Transverse colon (tissue), 4 donors: ENCODE measurements around the gene PMP22. TPM values are rescaled to one million over a fixed set of nuclear protein-coding genes. Genes with fewer than 3 reads are reported as not detected.

ENCODE experiments used
- DNase-seq: peaks from one replicate; pipeline ENCODE4 v3.0.0-alpha.2; 2019
- H3K27ac ChIP-seq, 4 donors: fragments of 200-600 bp; sonication (generic); 2 replicates each; pipeline ENCODE4 v1.5.1; 2016 to 2018; ENCODE audit warnings: inconsistent platforms in 4 of 4
- H3K27me3 ChIP-seq: fragments of 200-600 bp; sonication (generic); 2 replicates; pipeline ENCODE4 v1.5.1; 2017; ENCODE audit warnings: inconsistent platforms
- H3K36me3 ChIP-seq, 4 donors: fragments of 200-600 bp; sonication (generic); 2 replicates each; pipeline ENCODE4 v1.5.1; 2017 to 2019; ENCODE audit warnings: inconsistent platforms in 4 of 4
- H3K4me1 ChIP-seq, 4 donors: fragments of 200-600 bp; sonication (generic); 2 replicates each; pipeline ENCODE4 v1.5.1; 2017 to 2020; ENCODE audit warnings: inconsistent platforms in 4 of 4
- H3K4me3 ChIP-seq, 4 donors: fragments of 200-600 bp; sonication (generic); 1 replicate in 1 of 4; 2 replicates in 3 of 4; pipeline versions ENCODE4 v1.5.1 to v1.6.1; 2017 to 2019; ENCODE audit warnings: inconsistent platforms in 4 of 4
- H3K9me3 ChIP-seq, 2 donors: fragments of 200-600 bp; sonication (generic); 2 replicates each; pipeline ENCODE4 v1.5.1; 2017 to 2019; ENCODE audit warnings: inconsistent platforms in 2 of 2
- EP300 ChIP-seq: sonication (generic); formaldehyde crosslinking; IDR thresholded peaks from one replicate; pipeline ENCODE4 v1.6.1; 2017; ENCODE audit warnings: antibody characterized with exemption, low read depth
- POLR2A ChIP-seq: fragments of 450-650 bp; IDR thresholded peaks from one replicate; pipeline ENCODE4 v1.6.1; 2016; ENCODE audit warnings: antibody characterized with exemption, mild to moderate bottlenecking, moderate library complexity
- POLR2AphosphoS5 ChIP-seq, 3 donors: sonication (generic); formaldehyde crosslinking; IDR thresholded peaks; one replicate each; pipeline ENCODE4 v1.6.1; 2016; ENCODE audit warnings: antibody characterized with exemption in 3 of 3
- WGBS, 2 donors: methylation state at CpG; one replicate each; pipeline ENCODE4 v1.1.5; 2018; ENCODE audit warnings: low coverage in 1 of 2; 5-methylcytosine and 5-hydroxymethylcytosine counted together
- in situ Hi-C, 4 donors: fragments of 200-750 bp; cut with MboI; loops; one replicate each; pipeline versions ENCODE4 v1.15.0 to v1.15.1; 2017; ENCODE audit warnings: low sequenced_read_pairs in 3 of 4, low pct_ligation_motif_present in 1 of 4, low pct_unique_long_range_greater_than_20kb in 1 of 4
- intact Hi-C: fragments of 100-400 bp; cut with DNase I; formaldehyde crosslinking; loops from one replicate; pipeline ENCODE4 v1.15.1; 2023; ENCODE audit warnings: low total_unique reads
- small RNA-seq, 4 donors: library from RNA; depleted of rRNA; stranded (forward); fragments of <200 nt; gene quantifications; one replicate each; pipeline ENCODE3, GENCODE V24; 2016
- total RNA-seq, 4 donors: library from RNA; depleted of rRNA; stranded (reverse); fragments of >200 nt; gene quantifications; one replicate each; pipeline ENCODE4 v1.1.0, GENCODE V29; 2016
- TF ChIP-seq, protein P1 (sequence below), 5 experiments: fragments of 200-600 bp in 3 of 5; fragments of 450-650 bp in 2 of 5; sonication (generic) in 3 of 5; IDR thresholded peaks; 1 replicate in 2 of 5; 2 replicates in 3 of 5; pipeline ENCODE4 v1.5.1; 2016 to 2017; ENCODE audit warnings: antibody characterized with exemption in 5 of 5, inconsistent platforms in 3 of 5, mild to moderate bottlenecking in 2 of 5, moderate library complexity in 1 of 5

The PMP22 gene
- total RNA-seq, 4 donors from 2014 or later = 23.9 to 70.9 (median 49.1) TPM

DNA sequence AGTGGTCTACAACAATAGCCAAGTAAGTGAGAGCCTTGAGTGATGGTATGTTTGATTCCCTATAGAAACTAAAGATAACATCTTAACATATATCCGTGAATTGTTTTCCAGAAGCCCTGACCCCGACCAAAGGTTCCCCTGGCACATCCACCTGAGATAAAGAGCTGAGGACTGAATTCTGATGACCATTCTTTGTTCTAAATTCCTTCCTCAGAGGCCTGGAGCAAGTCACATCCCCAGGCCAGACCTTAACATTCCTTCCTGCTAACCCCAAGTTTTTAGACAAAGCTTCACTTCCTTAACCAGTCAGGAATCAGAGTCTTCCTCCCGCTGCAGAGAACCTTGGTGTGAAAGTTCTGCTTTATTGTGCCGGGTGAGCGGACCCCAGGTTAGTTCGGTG, 83.3 kb downstream of the PMP22 start:
- H3K27ac ChIP-seq = no peak overlapping the region
- WGBS, 2 donors = 80 to 86% methylated on average over 5 to 6 of the region's 6 CpGs
- H3K4me1 ChIP-seq = no peaks in the 10 kb centered on the region
- TF ChIP-seq, protein P1, sequence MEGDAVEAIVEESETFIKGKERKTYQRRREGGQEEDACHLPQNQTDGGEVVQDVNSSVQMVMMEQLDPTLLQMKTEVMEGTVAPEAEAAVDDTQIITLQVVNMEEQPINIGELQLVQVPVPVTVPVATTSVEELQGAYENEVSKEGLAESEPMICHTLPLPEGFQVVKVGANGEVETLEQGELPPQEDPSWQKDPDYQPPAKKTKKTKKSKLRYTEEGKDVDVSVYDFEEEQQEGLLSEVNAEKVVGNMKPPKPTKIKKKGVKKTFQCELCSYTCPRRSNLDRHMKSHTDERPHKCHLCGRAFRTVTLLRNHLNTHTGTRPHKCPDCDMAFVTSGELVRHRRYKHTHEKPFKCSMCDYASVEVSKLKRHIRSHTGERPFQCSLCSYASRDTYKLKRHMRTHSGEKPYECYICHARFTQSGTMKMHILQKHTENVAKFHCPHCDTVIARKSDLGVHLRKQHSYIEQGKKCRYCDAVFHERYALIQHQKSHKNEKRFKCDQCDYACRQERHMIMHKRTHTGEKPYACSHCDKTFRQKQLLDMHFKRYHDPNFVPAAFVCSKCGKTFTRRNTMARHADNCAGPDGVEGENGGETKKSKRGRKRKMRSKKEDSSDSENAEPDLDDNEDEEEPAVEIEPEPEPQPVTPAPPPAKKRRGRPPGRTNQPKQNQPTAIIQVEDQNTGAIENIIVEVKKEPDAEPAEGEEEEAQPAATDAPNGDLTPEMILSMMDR (IDR thresholded peaks at IDR 0.05) = no peak
- no peak for TF ChIP-seq EP300
- TF ChIP-seq POLR2AphosphoS5 (IDR thresholded peaks at IDR 0.05) = no peak
- no peak for TF ChIP-seq POLR2A
- DNase-seq = no peak
- in situ Hi-C loops (no loop called here), intact Hi-C loops (no loop called here)
- no peaks in the 10 kb centered on the region for H3K27me3 ChIP-seq
- H3K36me3 ChIP-seq = no peaks in the 10 kb centered on the region
- H3K4me3 ChIP-seq = no peak overlapping the region
- no peaks in the 10 kb centered on the region for H3K9me3 ChIP-seq

DNA sequence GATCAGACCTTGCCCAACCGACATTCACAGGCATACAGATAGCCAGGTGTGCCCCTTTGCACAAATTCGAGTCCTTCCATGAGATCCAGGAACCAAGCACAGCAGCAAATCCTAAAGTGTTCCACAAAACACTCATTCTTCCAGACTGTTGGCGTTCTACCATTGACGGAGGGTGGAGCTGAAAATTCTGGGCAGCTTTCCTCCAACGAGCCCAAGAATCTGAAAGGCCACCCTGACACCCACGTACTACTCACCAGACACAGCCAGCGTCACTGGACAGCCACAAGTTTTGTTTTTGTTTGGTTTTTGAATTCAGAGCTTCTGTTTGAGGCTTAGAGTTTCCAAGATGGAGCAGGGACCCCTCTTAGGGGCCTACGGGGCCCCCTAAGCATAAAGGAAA, 83.8 kb downstream of the PMP22 start:
- Histone ChIP-seq H3K4me3 (no peak overlapping the region), H3K4me1 (no peaks in the 10 kb centered on the region), H3K9me3 (no peaks in the 10 kb centered on the region), H3K36me3 (no peaks in the 10 kb centered on the region), H3K27me3 (peaks cover 3% of the 10 kb centered on the region), H3K27ac (no peak overlapping the region)
- intact Hi-C loops (no loop called here), in situ Hi-C loops (no loop called here)
- TF ChIP-seq EP300 = no peak
- no peak for TF ChIP-seq POLR2AphosphoS5 (IDR thresholded peaks at IDR 0.05)
- no peak for TF ChIP-seq POLR2A
- TF ChIP-seq, protein P1 (IDR thresholded peaks at IDR 0.05) = no peak
- DNase-seq = no peak
- 77 to 92% methylated on average over 2 to 8 of the region's 8 CpGs for WGBS, 2 donors

DNA sequence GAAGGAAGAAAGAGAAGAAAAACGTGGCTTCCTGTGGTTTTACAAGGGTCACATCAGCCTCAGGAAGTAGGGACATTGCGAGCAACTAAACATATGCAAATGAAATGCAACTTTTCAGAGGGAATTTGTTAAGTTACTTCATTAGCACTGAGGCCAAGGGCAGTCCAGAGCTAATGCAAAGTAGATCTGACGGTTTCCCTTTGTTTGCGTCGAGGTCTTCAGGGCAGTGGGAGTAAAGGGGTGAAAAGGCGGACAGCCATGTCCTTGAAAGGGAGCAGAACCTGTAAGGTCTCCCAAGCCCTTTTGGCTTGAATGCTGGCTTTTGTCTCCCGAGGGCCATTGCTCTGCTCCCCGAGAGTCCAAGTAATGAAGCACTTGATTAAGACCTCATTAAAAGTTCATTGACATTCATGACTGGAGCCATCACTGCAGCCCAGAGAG, 85.0 kb downstream of the PMP22 start:
- H3K36me3 ChIP-seq = no peaks in the 10 kb centered on the region
- peaks cover 3% of the 10 kb centered on the region for H3K27me3 ChIP-seq
- H3K4me3 ChIP-seq = no peak overlapping the region
- WGBS, 2 donors = 31 to 78% methylated on average over 2 to 8 of the region's 8 CpGs
- H3K9me3 ChIP-seq = no peaks in the 10 kb centered on the region
- DNase-seq = no peak
- H3K4me1 ChIP-seq = no peaks in the 10 kb centered on the region
- in situ Hi-C loops = no loop called here
- TF ChIP-seq POLR2A = no peak
- no peak for TF ChIP-seq EP300
- TF ChIP-seq, protein P1 (IDR thresholded peaks at IDR 0.05) = no peak
- TF ChIP-seq POLR2AphosphoS5 (IDR thresholded peaks at IDR 0.05) = no peak
- H3K27ac ChIP-seq = no peak overlapping the region
- intact Hi-C loops = no loop called here

Small RNAs within 50 kb of the gene (small RNA-seq; reads per million reads assigned to genes)
- gene MIR4731 = 0.12 to 0.55 (median 0.16) reads per million in 4 donors
- gene RNU6-799P = 0 reads per million in 4 donors

Other genes with a start within 250 kb of the PMP22 start
- gene TEKT3, start 76.3 kb upstream of the PMP22 start, total RNA-seq = under 1 TPM in 2 of 4 donors, not detected in 2; 0.41 to 0.48 TPM
- 10 to 100 TPM in 3 of 4 donors, 1 to 10 TPM in 1; 2.2 to 93.5 (median 14.4) TPM for gene CDRT4, start 202.3 kb upstream of the PMP22 start, total RNA-seq